ENCODE data around the gene BARD1.

- no peak for TF ChIP-seq CTCF (IDR thresholded peaks at IDR 0.05; ENCODE audit: low read depth, low read length)
- TF ChIP-seq EZH2phosphoT487 (IDR thresholded peaks at IDR 0.05; ENCODE audit: low read depth), result no peak
Measured at GRCh38 chr2:214856137-214856536, 46.7 kb upstream of the BARD1 start.
